ENCODE data around the gene BNC2.

GRCh38 chr9:16709924-16710323, 160.5 kb downstream of the BNC2 start:
- TF ChIP-seq POLR2A (IDR thresholded peaks at IDR 0.05), result no peak
- TF ChIP-seq CTCF (IDR thresholded peaks at IDR 0.05), result no peak
- no peak for TF ChIP-seq POLR2AphosphoS5 (IDR thresholded peaks at IDR 0.05)
